Measurements from ENCODE around the gene CTSA.

The CTSA gene

GRCh38 chr20:45902199-45902701 is 11.1 kb downstream of the CTSA start:
- TF ChIP-seq, protein P1, sequence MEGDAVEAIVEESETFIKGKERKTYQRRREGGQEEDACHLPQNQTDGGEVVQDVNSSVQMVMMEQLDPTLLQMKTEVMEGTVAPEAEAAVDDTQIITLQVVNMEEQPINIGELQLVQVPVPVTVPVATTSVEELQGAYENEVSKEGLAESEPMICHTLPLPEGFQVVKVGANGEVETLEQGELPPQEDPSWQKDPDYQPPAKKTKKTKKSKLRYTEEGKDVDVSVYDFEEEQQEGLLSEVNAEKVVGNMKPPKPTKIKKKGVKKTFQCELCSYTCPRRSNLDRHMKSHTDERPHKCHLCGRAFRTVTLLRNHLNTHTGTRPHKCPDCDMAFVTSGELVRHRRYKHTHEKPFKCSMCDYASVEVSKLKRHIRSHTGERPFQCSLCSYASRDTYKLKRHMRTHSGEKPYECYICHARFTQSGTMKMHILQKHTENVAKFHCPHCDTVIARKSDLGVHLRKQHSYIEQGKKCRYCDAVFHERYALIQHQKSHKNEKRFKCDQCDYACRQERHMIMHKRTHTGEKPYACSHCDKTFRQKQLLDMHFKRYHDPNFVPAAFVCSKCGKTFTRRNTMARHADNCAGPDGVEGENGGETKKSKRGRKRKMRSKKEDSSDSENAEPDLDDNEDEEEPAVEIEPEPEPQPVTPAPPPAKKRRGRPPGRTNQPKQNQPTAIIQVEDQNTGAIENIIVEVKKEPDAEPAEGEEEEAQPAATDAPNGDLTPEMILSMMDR (IDR thresholded peaks at IDR 0.05; ENCODE audit: insufficient read depth, low read length, missing control alignments) = no peak
- CTCF ChIA-PET = interaction anchor here (1.0 to 1.1 kb wide), 2 partner anchors 11 to 13 kb away, joined by 3 read pairs; partner anchors contain the start of genes CTSA and NEURL2
- no peak overlapping the region for H3K4me3 ChIP-seq (ENCODE audit: low read depth, low read length)
- DNase-seq (ENCODE audit: low read depth, low spot score) = no peak
- POLR2A ChIA-PET = interaction anchor here (1.0 to 2.0 kb wide), 2 partner anchors 9 to 32 kb away, joined by 4 to 7 read pairs; partner anchors contain the start of gene PCIF1

DNA sequence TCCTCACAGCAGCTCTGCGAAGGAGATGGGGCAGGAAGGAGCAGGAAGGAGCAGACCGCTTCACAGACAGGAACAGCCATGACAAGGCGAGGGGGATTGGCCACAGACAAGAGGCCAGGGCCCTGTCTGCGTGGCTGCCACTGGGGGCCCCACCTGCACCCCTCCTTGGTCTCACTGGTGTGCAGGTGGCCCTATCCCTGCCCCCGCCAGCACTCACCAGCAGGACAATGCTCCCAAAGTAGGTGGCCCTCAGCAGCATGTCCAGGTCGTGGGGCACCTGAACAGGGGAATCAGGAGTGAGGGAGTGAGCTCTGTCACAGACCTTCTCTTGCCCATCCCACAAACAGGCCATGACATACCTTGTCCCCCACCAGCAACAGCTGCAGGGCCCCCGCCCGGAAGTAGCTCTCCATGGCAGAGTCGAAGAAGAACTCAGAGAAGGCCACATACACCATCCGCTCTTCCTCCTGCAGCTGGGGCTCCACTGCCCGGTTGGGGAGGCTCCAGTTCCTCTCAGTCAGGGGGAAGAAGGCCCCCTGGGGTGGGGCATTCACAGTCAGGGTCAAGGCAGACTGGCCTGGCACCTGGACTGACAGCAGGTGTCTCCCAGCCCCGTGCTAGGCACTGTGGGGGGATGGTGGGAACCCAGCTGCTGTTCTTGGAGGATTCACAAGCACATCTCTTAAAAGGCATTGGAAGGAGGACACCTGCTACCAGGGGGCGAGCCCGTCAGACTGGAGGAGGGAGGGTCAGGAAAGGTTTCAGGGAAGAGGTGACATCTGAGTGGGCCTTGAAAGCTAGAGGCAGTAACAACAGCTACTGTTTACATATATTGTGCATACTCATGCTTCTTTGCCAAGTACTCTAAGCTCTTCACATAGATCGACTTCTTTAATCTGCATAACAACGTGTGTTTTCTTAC is 13.7 kb downstream of the CTSA start:
- DNase-seq (ENCODE audit: low read depth, low spot score) = no peak
- CTCF ChIA-PET = interaction anchor here (0.6 to 1.9 kb wide), 6 partner anchors 8 to 498 kb away, joined by 3 to 14 read pairs (median 4); partner anchors contain the start of genes CTSA and NEURL2

GRCh38 chr20:45905505-45906079 is 14.5 kb downstream of the CTSA start:
- CTCF ChIA-PET = interaction anchor here (0.8 to 1.9 kb wide), 5 partner anchors 8 to 82 kb away, joined by 3 to 14 read pairs (median 5); partner anchors contain the start of genes CTSA and NEURL2
- H3K4me3 ChIP-seq (ENCODE audit: low read depth, low read length) = no peak overlapping the region
- POLR2A ChIA-PET = interaction anchor here (0.7 to 1.5 kb wide), 5 partner anchors 9 to 28 kb away, joined by 3 to 5 read pairs (median 4); partner anchors contain the start of genes CTSA and NEURL2
- peak; percentile 34 for DNase-seq (ENCODE audit: low read depth, low spot score)
- TF ChIP-seq, protein P1 (IDR thresholded peaks at IDR 0.05; ENCODE audit: insufficient read depth, low read length, missing control alignments) = no peak

More for the DNA sequence above, 13.7 kb downstream of the CTSA start:
- TF ChIP-seq, protein P1 (IDR thresholded peaks at IDR 0.05; ENCODE audit: insufficient read depth, low read length, missing control alignments) = no peak
- H3K4me3 ChIP-seq (ENCODE audit: low read depth, low read length) = no peak overlapping the region
- POLR2A ChIA-PET = interaction anchor here (0.6 to 1.5 kb wide), 5 partner anchors 8 to 35 kb away, joined by 3 to 5 read pairs (median 3); partner anchors contain the start of genes CTSA and NEURL2

DNA sequence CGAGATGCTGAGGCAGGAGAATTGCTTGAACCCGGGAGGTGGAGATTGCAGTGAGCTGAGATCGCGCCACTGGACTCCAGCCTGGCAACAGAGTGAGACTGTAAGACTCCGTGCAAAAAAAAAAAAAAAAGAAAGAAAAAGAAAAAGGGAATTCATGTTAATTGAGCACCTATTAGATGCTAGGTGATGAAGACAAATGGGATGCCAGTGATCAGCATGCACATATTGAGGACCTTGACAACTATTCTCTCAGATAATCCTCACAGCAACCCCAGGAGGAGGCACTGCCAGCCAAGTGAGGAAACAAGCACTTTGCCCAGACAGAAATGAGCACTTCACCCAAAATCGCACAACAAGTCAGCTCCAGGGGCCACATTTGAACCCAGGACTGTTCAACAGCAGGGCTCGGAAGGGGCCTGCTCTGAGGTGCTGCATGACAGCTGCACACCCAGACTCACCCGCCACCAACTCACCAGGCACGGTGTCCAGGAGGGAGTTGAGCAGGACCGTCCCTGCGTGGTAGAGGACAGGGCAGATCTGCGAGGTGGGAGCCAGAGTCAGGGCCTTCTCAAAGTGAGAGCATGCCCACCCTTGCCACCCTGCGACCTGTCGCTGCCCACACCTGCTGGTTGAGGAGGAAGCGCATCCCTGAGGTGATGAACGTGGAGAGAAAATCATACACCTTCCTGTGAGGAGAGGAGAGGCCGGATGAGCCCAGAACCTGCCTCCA is 16.2 kb downstream of the CTSA start:
- H3K4me3 ChIP-seq (ENCODE audit: low read depth, low read length) = no peak overlapping the region
- DNase-seq (ENCODE audit: low read depth, low spot score) = no peak
- CTCF ChIA-PET = interaction anchor here (1.5 to 3.7 kb wide), 2 partner anchors 12 to 18 kb away, joined by 3 to 22 read pairs; partner anchors contain the start of genes CTSA and NEURL2
- TF ChIP-seq, protein P1 (IDR thresholded peaks at IDR 0.05; ENCODE audit: insufficient read depth, low read length, missing control alignments) = no peak
- POLR2A ChIA-PET = no interaction called here

- POLR2A ChIA-PET = no interaction called here
- CTCF ChIA-PET = interaction anchor here (1.4 to 3.7 kb wide), 4 partner anchors 9 to 19 kb away, joined by 3 to 22 read pairs (median 5); partner anchors contain the start of genes CTSA and NEURL2
- TF ChIP-seq, protein P1 (IDR thresholded peaks at IDR 0.05; ENCODE audit: insufficient read depth, low read length, missing control alignments) = no peak
- DNase-seq (ENCODE audit: low read depth, low spot score) = no peak
- H3K4me3 ChIP-seq (ENCODE audit: low read depth, low read length) = no peak overlapping the region
Measured at GRCh38 chr20:45908084-45908483, 16.9 kb downstream of the CTSA start.

All from AG04449 (cell line).